Anterior cingulate cortex (tissue), 58 donors: Measurements from ENCODE around the gene MCF2L2.

Experiments used
- DNase-seq, 58 donors: peaks; one replicate each; lab custom pipeline; 2025; lab: John Stamatoyannopoulos, UW

Gene MCF2L2

DNA sequence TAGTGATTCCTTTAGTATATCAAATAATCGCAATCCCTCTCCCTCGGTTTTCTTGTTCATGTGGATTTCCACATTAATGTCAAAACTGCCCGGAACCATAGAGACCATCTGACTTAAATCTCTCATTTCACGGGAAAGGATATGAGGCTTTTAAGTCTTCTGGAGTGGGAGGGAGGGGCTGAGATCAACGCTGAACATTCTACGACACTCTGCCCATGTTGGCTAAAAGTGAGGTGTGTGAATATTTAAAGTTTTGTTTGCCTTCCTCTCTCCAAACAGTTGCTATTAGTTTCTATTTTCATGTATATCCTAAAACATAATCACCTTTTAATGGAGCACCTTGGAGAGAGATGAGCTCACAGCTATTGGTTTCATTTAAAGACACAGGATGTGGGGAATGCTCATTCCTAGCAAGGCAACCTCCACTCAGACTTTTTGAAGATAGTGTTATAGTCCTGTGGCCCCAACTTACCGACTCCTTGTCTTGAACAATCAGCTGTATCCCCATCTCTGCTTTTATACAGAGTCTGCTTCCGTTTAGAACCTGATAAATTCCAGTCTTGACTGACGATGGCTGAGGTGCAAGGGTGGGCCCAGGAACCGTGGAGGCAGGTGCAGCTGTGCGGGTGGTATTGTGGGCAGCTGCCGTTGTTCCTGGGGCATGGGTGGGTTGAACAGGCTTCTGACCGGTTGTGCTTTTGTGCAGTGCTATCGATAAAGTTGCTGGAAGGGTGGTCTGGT, 275.0 kb downstream of the MCF2L2 start:
- DNase-seq = no peak

GRCh38 chr3:183151821-183152351, 276.5 kb downstream of the MCF2L2 start:
- no peak for DNase-seq

- no peak for DNase-seq
Measured at GRCh38 chr3:183151086-183151485, 277.3 kb downstream of the MCF2L2 start.

GRCh38 chr3:183149915-183150750, 278.3 kb downstream of the MCF2L2 start:
- DNase-seq = no peak

GRCh38 chr3:183148056-183148455, 280.4 kb downstream of the MCF2L2 start:
- DNase-seq = no peak

- no peak for DNase-seq
Measured at GRCh38 chr3:183144363-183144762, 284.1 kb downstream of the MCF2L2 start.

GRCh38 chr3:183142199-183142598, 286.2 kb downstream of the MCF2L2 start:
- no peak for DNase-seq

DNA sequence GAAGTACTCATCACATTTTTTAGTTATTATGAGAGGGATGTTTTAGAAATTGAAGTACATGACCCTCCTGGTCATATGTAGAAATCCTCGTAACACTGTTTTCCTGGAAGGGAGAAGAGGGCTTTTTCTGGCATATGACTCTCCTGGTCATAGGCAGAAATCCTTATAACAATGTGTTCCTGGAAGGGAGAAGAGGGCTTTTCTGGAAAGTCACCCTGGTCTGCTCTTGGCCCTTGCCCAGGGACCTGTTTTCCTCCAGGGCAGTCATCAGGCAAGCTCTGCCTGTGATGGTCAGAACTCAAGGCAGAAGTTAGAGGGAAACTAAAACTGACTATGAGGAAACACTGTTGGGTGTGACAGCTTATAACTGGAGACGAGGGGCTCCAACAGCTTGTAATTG, 293.6 kb downstream of the MCF2L2 start:
- DNase-seq = no peak

DNA sequence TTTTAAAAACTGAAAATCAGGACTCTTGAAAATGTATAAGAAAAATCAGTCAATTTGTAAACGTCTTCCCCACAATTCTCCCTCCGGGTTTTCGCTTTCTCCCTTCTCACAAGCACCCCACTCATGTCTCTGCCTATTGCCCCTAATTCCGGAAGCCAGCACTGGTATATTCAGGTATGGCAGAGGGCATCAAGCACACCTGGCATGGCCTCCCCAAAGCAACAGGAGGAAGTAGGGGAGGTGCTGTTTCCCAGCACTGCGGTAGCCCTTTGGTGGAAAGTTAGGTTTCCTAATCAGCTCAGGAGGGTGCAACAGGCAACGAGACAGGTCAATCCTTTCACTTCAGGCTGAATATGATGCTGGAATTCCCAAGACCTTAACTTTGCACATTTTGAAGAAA, 296.0 kb downstream of the MCF2L2 start:
- DNase-seq = no peak

GRCh38 chr3:183131735-183132134, 296.7 kb downstream of the MCF2L2 start:
- no peak for DNase-seq

- DNase-seq = no peak
Measured at GRCh38 chr3:183131186-183131725, 297.2 kb downstream of the MCF2L2 start.

GRCh38 chr3:183129243-183129642, 299.2 kb downstream of the MCF2L2 start:
- no peak for DNase-seq

- no peak for DNase-seq
Measured at GRCh38 chr3:183128709-183129108, 299.7 kb downstream of the MCF2L2 start.
